IgD-negative memory B cell (primary cell): ENCODE measurements around the gene CELA3A. TPM values are rescaled to one million over a fixed set of nuclear protein-coding genes. Genes with fewer than 3 reads are reported as not detected.
"Not testable (repeated sequence)": the region's sequence is repeated elsewhere in the genome, so short reads cannot be mapped to it uniquely, and the experiment has no call there.

ENCODE experiments used
- H3K27ac Mint-ChIP-seq, 3 donors: one replicate each; pipeline ENCODE4 v1.8.0; 2020 to 2022; ENCODE audit warnings: mild to moderate bottlenecking in 3 of 3, mixed read lengths in 3 of 3, moderate library complexity in 1 of 3
- H3K27me3 Mint-ChIP-seq: one replicate; pipeline ENCODE4 v1.8.0; 2021; ENCODE audit warnings: mixed read lengths
- H3K36me3 Mint-ChIP-seq: one replicate; pipeline ENCODE4 v1.8.0; 2020; ENCODE audit warnings: mild to moderate bottlenecking, mixed read lengths
- H3K4me1 Mint-ChIP-seq, 3 donors: one replicate each; pipeline ENCODE4 v1.8.0; 2020 to 2022; ENCODE audit warnings: mixed read lengths in 3 of 3, mild to moderate bottlenecking in 1 of 3
- H3K4me3 Mint-ChIP-seq, 4 donors: one replicate each; pipeline ENCODE4 v1.8.0; 2020 to 2022; ENCODE audit warnings: mild to moderate bottlenecking in 4 of 4, mixed read lengths in 4 of 4, moderate library complexity in 3 of 4
- H3K9me3 Mint-ChIP-seq, 3 donors: one replicate each; pipeline ENCODE4 v1.8.0; 2020 to 2021; ENCODE audit warnings: mixed read lengths in 3 of 3, mild to moderate bottlenecking in 1 of 3
- polyA plus RNA-seq: library from polyadenylated mRNA; unstranded; fragments of 300-500 nt; fragmentation: Illumina TruSeq; gene quantifications from one replicate; pipeline ENCODE4 v1.2.3, GENCODE V29; 2021

The CELA3A gene
- polyA plus RNA-seq, 1 donor from 2014 or later, result not detected

DNA sequence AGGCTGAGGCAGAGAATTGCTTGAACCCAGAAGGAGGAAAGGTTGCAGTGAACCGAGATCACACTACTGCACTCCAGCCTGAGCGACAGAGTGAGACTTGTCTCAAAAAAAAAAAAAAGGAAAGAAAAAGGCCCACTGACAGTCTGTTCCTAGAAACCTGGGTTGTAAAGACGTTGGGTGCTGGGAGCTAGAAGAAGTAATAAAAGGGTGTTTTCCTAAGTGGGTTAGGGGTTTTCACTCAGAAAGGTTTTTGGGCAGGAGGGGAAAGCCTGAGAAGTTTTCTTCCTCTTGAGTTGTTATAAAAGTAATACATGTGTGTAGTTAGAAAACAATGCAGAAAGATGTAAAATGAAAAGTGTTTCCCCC lies 25.4 kb downstream of the CELA3A start:
- peak overlapping the region; percentile 96 to 98 (median 98) for H3K27ac Mint-ChIP-seq
- H3K36me3 Mint-ChIP-seq, result peaks cover 3% of the 10 kb centered on the region
- H3K27me3 Mint-ChIP-seq, result no peaks in the 10 kb centered on the region
- H3K9me3 Mint-ChIP-seq, result no peaks in the 10 kb centered on the region
- H3K4me1 Mint-ChIP-seq, result peaks cover 35 to 41% (median 37%) of the 10 kb centered on the region in 3 donors
- peak overlapping the region; percentile 61 to 98 (median 86) for H3K4me3 Mint-ChIP-seq

DNA sequence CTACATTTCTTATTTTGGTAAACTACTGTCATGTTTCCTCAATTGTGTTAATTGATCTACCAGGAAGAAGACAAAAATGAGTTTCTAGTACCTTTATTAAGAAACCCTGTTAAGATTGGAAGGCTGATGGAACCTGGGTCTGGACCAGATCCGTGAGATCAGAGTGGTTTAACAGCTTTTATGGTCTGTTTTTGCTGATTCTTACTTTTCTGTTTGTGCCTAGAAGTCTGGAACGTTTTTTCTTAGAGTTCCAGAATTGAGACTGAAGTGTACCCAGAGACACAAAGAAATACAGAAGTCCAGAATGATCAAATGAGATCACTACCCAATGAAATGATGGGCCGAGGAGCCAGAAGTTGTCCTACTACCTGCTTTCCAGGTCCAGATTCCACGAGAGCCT lies 28.6 kb downstream of the CELA3A start:
- Mint-ChIP-seq H3K9me3 (no peaks in the 10 kb centered on the region), H3K36me3 (peaks cover 3% of the 10 kb centered on the region), H3K27ac (peak overlapping the region in 2 of 3 donors; percentile 15 to 20), H3K27me3 (no peaks in the 10 kb centered on the region), H3K4me1 (peaks cover 24 to 34% (median 26%) of the 10 kb centered on the region in 3 donors), H3K4me3 (peak overlapping the region in 1 of 4 donors; percentile 53)

DNA sequence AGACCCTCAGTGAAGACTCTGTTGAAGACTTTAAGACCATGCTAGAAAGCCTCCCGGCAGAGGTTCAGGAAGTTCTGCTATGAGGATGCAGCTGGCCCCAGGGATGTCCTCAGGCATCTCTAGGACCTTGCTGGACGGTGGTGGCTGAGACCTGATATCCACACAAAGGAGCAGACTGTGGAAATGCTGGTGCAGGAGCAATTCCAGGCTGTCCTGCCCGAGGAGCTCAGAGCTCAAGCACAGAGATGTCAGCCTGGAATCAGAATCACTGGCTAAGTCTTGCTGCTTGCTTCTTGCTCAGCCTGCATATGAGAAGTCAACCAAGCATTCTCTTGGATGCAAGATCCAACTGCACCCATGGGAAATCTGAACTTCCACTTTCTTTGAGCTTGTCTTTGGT lies 29.0 kb downstream of the CELA3A start:
- no peaks in the 10 kb centered on the region for H3K27me3 Mint-ChIP-seq
- peak overlapping the region in 1 of 3 donors; percentile 15 for H3K27ac Mint-ChIP-seq
- H3K36me3 Mint-ChIP-seq, result peaks cover 3% of the 10 kb centered on the region
- peaks cover 22 to 34% (median 26%) of the 10 kb centered on the region in 3 donors for H3K4me1 Mint-ChIP-seq
- peak overlapping the region in 1 of 4 donors; percentile 53 for H3K4me3 Mint-ChIP-seq
- no peaks in the 10 kb centered on the region for H3K9me3 Mint-ChIP-seq

DNA sequence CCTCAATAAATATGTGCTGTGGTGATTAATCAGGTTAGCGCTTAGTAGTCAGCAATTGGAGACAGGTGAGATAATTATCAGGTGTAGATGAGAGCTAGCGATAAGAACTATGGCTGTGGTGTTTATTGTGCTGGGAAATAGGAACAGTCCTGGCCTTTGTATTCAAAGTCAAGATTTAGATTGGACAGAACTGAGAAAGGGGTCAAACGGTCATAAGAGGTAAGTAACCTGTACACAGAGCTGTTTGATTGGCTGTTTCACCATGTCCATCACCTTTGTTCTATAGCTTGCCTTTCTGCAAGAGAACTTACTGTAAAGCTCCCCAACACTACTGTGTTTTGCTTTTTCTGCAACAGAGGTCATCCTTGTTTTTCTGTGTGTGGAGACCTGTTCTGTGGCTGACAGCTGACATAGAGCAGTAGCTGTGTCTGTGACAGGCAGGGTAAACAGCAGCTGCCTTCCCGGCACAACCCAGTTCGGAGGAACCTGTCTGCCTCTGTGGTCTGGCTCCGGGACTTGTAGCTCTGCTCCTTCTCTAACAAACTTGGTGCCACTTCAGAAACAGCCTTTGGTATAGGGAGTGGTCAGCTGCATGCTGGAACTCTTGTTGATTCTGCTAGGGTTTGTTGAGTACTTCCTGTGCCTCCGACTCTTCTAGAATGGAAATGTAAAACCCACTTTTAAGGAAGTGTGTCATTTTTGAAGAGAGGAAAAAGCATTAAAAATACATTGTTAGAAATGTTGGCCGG lies 29.9 kb downstream of the CELA3A start:
- H3K4me1 Mint-ChIP-seq, result peaks cover 16 to 27% (median 22%) of the 10 kb centered on the region in 3 donors
- peak overlapping the region; percentile 32 to 80 (median 73) for H3K27ac Mint-ChIP-seq
- peaks cover 3% of the 10 kb centered on the region for H3K36me3 Mint-ChIP-seq
- H3K4me3 Mint-ChIP-seq, result peak overlapping the region in 3 of 4 donors; percentile 8 to 81 (median 43)
- no peaks in the 10 kb centered on the region for H3K9me3 Mint-ChIP-seq
- no peaks in the 10 kb centered on the region for H3K27me3 Mint-ChIP-seq

DNA sequence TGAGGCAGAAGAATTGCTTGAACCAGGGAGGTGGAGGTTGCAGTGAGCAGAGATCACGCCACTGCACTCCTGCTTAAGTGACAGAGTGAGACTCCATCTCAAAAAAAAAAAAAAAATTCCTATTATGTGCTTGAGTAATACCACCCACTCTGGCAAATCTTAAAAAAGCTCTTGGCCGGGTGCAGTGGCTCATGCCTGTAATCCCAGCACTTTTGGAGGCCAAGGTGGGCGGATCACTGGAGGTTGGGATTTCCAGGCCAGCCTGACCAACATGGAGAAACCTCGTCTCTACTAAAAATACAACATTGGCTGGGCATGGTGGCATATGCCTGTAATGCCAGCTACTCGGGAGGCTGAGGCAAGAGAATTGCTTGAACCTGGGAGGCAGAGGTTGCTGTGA lies 33.4 kb downstream of the CELA3A start:
- H3K27me3 Mint-ChIP-seq, H3K36me3 Mint-ChIP-seq, H3K4me3 Mint-ChIP-seq, H3K9me3 Mint-ChIP-seq, H3K27ac Mint-ChIP-seq: not testable (repeated sequence)
- H3K4me1 Mint-ChIP-seq, result peaks cover 25 to 26% (median 25%) of the 10 kb centered on the region in 3 donors

GRCh38 chr1:22037520-22037919 lies 36.1 kb downstream of the CELA3A start:
- Mint-ChIP-seq H3K4me1 (peaks cover 25 to 28% (median 28%) of the 10 kb centered on the region in 3 donors), H3K36me3 (no peaks in the 10 kb centered on the region), H3K27me3 (no peaks in the 10 kb centered on the region), H3K27ac (peak overlapping the region; percentile 57 to 73 (median 63)), H3K9me3 (peaks cover 0 to 4% (median 0%) of the 10 kb centered on the region in 3 donors), H3K4me3 (peak overlapping the region in 2 of 4 donors; percentile 76 to 81)

- peak overlapping the region in 3 of 4 donors; percentile 27 to 81 (median 63) for H3K4me3 Mint-ChIP-seq
- no peaks in the 10 kb centered on the region for H3K36me3 Mint-ChIP-seq
- peaks cover 30 to 33% (median 31%) of the 10 kb centered on the region in 3 donors for H3K4me1 Mint-ChIP-seq
- no peaks in the 10 kb centered on the region for H3K27me3 Mint-ChIP-seq
- peak overlapping the region; percentile 57 to 73 (median 63) for H3K27ac Mint-ChIP-seq
- H3K9me3 Mint-ChIP-seq, result peaks cover 0 to 4% (median 0%) of the 10 kb centered on the region in 3 donors
Observed at GRCh38 chr1:22038036-22038435, 36.6 kb downstream of the CELA3A start.

DNA sequence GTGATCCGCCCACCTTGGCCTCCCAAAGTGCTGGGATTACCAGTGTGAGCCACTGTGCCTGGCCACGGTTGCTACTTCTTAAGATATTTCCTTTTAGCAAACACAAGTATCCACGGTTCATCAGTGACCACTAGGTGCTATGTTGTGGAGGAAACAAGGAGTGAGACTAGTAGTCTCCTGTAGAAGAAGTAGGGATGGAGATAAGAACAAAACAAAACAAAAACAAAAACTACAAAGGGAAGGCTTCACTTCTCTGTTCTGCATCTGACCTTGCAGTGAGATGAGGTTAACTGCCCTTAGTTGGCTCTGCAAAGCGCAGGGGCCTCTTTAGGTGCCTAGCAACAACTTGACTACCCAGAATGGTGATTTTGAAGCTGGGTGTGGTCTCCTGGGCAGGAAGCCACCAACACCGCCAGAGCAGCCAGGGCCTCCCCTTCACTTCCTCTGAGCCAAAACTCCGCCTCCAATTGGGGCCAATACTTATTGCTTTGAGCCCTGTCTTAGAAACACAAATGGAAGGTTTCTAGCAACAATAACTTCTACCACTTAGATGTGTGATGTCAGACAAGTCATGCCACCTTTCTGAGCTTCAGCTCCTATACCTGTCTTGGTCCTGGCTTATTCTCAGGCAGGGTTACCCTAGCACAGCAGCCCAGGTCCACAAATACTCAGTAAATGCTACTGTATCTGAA lies 38.3 kb downstream of the CELA3A start:
- peaks cover 0 to 4% (median 0%) of the 10 kb centered on the region in 3 donors for H3K9me3 Mint-ChIP-seq
- H3K4me3 Mint-ChIP-seq, result peak overlapping the region; percentile 76 to 91 (median 85)
- no peaks in the 10 kb centered on the region for H3K27me3 Mint-ChIP-seq
- H3K27ac Mint-ChIP-seq, result peak overlapping the region; percentile 91 to 99 (median 98)
- H3K36me3 Mint-ChIP-seq, result no peaks in the 10 kb centered on the region
- peaks cover 32 to 37% (median 37%) of the 10 kb centered on the region in 3 donors for H3K4me1 Mint-ChIP-seq

DNA sequence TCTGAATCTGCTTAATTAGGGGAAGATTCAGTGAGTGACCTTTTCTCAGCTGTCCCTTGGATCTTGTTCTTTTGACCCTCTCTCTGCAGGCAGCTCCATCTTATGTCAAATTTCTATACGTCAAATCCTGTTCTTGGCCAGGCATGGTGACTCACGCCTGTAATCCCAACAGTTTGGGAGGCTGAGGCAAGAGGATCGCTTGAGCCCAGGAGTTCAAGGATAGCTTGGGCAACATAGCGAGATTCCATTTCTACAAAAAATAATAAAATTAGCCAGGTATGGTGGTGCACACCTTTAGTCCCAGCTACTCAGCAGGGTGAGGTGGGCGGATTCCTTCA lies 38.8 kb downstream of the CELA3A start:
- peak overlapping the region; percentile 76 to 91 (median 85) for H3K4me3 Mint-ChIP-seq
- peaks cover 38 to 43% (median 39%) of the 10 kb centered on the region in 3 donors for H3K4me1 Mint-ChIP-seq
- peak overlapping the region; percentile 91 to 99 (median 98) for H3K27ac Mint-ChIP-seq
- H3K27me3 Mint-ChIP-seq, result no peaks in the 10 kb centered on the region
- no peaks in the 10 kb centered on the region for H3K36me3 Mint-ChIP-seq
- peaks cover 0 to 5% (median 2%) of the 10 kb centered on the region in 3 donors for H3K9me3 Mint-ChIP-seq

DNA sequence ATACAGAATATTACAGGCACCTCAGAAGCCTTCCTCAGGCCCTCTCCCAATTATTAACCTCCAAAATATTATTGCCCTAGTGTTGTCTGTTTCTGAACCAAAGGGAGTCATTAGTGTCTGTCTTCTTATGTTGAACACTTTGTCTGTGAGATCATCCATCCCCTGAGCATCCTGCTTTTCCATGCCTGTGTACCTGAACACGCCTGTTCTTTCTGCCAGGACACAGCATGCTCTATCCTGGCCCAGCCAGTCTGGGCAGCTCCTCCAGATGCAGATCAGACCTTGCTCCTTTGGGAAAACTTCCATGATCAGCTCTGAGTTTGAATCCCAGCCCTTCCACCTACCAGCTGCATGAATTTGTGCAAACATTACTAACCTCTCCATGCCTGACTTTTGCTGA lies 40.0 kb downstream of the CELA3A start:
- Mint-ChIP-seq H3K27me3 (no peaks in the 10 kb centered on the region), H3K9me3 (peaks cover 0 to 8% (median 6%) of the 10 kb centered on the region in 3 donors), H3K4me1 (peaks cover 40 to 46% (median 42%) of the 10 kb centered on the region in 3 donors)

GRCh38 chr1:22043198-22043769 lies 41.8 kb downstream of the CELA3A start:
- Mint-ChIP-seq H3K9me3 (peaks cover 0 to 8% (median 6%) of the 10 kb centered on the region in 3 donors), H3K4me1 (peaks cover 34 to 39% (median 37%) of the 10 kb centered on the region in 3 donors), H3K27me3 (no peaks in the 10 kb centered on the region), H3K36me3 (no peaks in the 10 kb centered on the region), H3K27ac (no peak overlapping the region), H3K4me3 (peak overlapping the region in 2 of 4 donors; percentile 3 to 67)

More for the DNA sequence above, 40.0 kb downstream of the CELA3A start:
- Mint-ChIP-seq H3K27ac (peak overlapping the region; percentile 1 to 98 (median 95)), H3K36me3 (no peaks in the 10 kb centered on the region), H3K4me3 (peak overlapping the region in 2 of 4 donors; percentile 52 to 63)

GRCh38 chr1:22044690-22045420 lies 43.4 kb downstream of the CELA3A start:
- peak overlapping the region in 2 of 3 donors; percentile 83 to 88 for H3K27ac Mint-ChIP-seq
- peak overlapping the region in 2 of 4 donors; percentile 19 to 68 for H3K4me3 Mint-ChIP-seq
- H3K4me1 Mint-ChIP-seq, result peaks cover 30 to 39% (median 35%) of the 10 kb centered on the region in 3 donors
- peaks cover 0 to 8% (median 6%) of the 10 kb centered on the region in 3 donors for H3K9me3 Mint-ChIP-seq
- no peaks in the 10 kb centered on the region for H3K36me3 Mint-ChIP-seq
- no peaks in the 10 kb centered on the region for H3K27me3 Mint-ChIP-seq

DNA sequence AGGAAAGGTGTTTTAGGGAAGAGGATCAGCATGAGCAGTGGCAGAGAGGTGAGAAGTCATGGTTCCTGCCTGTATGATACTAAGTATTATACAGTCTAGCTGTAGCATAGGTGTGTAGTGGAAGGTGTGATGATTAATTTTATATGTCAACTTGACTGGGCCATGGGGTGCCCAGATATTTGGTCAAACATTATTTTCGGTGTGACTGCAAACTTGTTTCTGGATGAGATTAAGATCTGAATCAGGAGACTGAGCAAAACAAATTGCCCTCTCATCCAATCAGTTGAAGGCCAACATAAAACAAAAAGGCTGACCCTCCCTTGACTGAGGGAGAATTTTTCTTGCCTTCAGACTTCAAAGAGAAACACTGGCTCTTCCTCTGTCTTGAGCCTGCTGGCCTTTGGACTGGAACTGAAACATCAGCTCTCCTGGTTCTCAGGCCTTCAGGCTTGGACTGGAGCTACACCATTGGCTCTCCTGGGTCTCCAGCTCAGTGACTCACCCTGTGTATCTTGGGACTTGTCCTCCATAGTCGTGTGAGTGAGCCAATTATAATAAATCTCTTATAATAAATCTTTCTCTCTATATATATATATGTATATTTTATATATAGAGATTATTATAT lies 44.3 kb downstream of the CELA3A start:
- Mint-ChIP-seq H3K36me3 (no peaks in the 10 kb centered on the region), H3K9me3 (peaks cover 0 to 8% (median 6%) of the 10 kb centered on the region in 3 donors), H3K27ac (peak overlapping the region in 1 of 3 donors; percentile 88)

More for the DNA sequence above, 44.3 kb downstream of the CELA3A start:
- H3K4me1 Mint-ChIP-seq, result peaks cover 25 to 36% (median 31%) of the 10 kb centered on the region in 3 donors
- H3K27me3 Mint-ChIP-seq, result no peaks in the 10 kb centered on the region
- H3K4me3 Mint-ChIP-seq, result peak overlapping the region in 1 of 4 donors; percentile 68
